Measurements from ENCODE around the gene MRPL40.
A peak's percentile ranks its signal among the peaks of the same experiment; 100 is the strongest.

MRPL40 gene

DNA sequence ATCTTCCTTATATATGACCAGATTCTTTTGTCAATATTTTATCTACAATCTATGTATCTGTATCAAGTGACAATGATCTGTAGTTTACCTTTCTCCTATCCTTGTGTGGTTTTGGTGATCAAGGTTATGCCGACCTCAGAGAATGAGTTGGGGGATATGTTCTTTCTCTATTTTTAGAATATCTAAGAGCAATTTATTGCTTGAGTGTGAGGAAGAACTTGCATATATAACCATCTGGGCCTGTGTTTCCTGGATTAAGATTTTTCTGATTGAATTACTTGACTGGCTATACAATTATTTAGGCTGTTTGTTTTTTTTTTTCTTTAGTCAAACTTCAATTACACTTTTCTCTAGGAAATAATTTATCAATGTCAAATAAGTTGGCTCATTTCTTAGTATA is 29.2 kb downstream of the MRPL40 start:
- DNase-seq (ENCODE audit: low read depth in 2 of 2), result no peak

GRCh38 chr22:19463008-19463407 is 30.7 kb downstream of the MRPL40 start:
- DNase-seq (ENCODE audit: low read depth in 2 of 2), result no peak

GRCh38 chr22:19463491-19464469 is 31.4 kb downstream of the MRPL40 start:
- no peak for DNase-seq (ENCODE audit: low read depth in 2 of 2)

DNA sequence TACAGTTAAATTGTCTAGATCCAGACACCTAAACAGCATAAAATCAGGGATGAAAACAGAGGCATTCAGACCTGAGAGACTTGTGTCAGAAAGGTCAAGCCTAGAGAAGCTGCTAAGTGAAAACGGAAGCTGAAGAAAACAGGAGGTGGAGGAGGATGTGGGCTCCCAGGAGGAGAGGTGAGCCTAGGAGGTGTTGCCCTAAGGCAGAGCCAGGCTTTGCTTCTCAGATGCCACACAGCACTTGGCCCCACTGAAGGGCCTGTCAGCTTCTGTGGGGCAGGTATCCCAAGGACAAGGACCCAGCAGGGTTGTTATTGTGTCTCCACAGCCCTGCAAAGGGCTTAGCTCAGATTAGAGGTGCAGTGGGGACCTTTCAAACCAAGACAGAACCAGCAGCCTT is 32.2 kb downstream of the MRPL40 start:
- DNase-seq (ENCODE audit: low read depth in 2 of 2), result no peak

DNA sequence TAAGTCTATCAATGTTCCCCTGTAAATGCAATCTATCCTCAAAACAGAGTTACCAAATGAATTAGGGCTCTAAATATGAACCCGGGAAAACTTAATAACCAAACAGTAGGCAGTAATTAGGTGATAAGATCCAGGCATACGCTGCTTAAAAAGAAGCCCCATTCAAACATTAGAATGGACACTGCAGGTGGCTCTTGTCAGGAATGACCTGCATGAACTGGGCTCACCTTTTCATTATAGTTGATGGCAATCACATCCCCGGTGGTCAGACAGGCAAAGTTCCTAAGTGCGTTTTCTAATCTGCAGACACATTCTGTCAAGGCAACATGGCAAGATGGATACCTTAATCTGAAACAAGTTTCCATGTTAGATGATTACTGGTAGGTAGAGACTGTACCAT is 32.6 kb downstream of the MRPL40 start:
- no peak for DNase-seq (ENCODE audit: low read depth in 2 of 2)

- DNase-seq (ENCODE audit: low read depth in 2 of 2), result no peak
Observed at GRCh38 chr22:19466126-19466716, 33.9 kb downstream of the MRPL40 start.

GRCh38 chr22:19466848-19467752 is 34.8 kb downstream of the MRPL40 start:
- no peak for DNase-seq (ENCODE audit: low read depth in 2 of 2)

DNA sequence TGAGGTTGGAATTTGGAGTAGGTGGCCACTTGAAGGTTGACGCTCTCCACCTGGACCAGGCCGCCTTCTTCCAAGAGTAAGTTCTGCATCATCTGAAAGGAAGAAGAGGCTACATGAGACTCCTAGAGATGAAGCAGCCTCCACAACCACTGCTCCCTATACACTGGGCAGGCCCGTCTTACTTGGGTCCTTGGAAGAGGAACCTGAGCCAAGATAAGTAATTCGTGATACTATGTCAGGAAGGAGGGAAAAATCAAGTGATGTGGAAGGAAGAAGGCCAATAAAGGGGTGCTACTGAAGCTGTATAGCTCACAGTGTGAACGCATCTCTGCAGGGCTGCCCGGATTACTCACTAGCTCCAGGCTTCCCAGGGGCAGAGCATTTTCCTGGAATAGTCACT is 35.6 kb downstream of the MRPL40 start:
- DNase-seq (ENCODE audit: low read depth in 2 of 2), result no peak

DNA sequence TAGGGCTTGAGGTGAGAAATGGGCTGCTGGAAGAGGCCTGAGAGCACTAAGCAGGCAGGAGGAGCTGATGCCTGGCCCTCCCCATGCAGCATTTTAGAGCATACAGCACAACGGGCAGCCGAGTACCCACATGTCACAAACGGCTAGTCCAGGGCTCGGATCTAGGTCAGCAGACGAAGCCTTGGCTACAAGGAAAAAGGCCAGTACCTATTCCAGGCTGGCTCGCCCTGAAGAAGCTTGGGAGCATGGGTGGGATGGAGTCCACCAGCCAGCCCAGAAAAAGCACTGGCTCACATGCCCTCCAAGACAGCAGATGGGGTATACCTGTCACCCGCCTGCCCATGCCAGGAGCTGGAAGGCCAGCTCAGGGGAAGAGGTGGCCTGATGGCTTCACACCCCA is 37.1 kb downstream of the MRPL40 start:
- no peak for DNase-seq (ENCODE audit: low read depth in 2 of 2)

GRCh38 chr22:19470010-19470409 is 37.7 kb downstream of the MRPL40 start:
- DNase-seq (ENCODE audit: low read depth in 2 of 2), result no peak

DNA sequence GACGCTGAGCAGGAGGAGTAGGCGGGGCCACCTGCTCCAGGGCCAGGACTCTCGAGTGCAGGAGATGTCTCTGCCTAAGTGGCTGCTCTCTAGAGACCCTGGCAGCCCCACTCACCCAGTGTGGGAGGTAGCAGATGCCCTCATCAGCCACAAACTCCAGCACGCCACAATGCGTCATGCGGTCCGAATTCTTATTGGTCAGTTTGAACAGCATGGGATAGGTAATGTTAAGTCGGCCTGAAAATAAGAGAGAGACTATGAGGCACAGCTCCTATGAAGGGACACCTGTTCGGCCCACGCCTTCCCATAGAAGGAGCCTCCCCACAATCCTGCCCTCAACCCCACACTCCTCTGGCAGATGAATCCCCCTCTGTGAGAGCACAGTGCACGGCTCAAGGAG is 39.2 kb downstream of the MRPL40 start:
- DNase-seq (ENCODE audit: low read depth in 2 of 2), result no peak

DNA sequence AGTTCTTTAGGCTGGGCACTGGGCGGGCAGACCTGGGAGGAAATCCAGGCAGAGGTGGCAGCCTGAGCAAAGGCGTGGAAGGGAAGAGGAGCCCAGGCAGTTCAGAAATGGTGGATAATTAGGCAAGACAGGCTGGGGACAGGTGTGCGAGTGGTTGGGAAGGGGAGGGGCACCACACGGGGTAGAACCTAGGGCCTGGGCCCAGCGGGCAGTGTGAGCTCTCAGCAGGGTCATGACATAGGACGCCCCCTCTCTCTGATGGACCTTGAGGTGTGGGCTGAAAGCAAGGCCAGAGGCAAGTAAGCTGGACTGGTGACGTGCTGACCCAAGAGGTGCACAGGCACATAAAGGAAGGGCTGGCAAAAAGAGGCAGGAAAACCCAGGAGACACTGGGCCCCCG is 39.9 kb downstream of the MRPL40 start:
- DNase-seq (ENCODE audit: low read depth in 2 of 2), result no peak

- no peak for DNase-seq (ENCODE audit: low read depth in 2 of 2)
Observed at GRCh38 chr22:19473578-19473977, 41.2 kb downstream of the MRPL40 start.

- no peak for DNase-seq (ENCODE audit: low read depth in 2 of 2)
Observed at GRCh38 chr22:19476023-19476422, 43.7 kb downstream of the MRPL40 start.

- no peak for DNase-seq (ENCODE audit: low read depth in 2 of 2)
Observed at GRCh38 chr22:19477321-19478044, 45.1 kb downstream of the MRPL40 start.

DNA sequence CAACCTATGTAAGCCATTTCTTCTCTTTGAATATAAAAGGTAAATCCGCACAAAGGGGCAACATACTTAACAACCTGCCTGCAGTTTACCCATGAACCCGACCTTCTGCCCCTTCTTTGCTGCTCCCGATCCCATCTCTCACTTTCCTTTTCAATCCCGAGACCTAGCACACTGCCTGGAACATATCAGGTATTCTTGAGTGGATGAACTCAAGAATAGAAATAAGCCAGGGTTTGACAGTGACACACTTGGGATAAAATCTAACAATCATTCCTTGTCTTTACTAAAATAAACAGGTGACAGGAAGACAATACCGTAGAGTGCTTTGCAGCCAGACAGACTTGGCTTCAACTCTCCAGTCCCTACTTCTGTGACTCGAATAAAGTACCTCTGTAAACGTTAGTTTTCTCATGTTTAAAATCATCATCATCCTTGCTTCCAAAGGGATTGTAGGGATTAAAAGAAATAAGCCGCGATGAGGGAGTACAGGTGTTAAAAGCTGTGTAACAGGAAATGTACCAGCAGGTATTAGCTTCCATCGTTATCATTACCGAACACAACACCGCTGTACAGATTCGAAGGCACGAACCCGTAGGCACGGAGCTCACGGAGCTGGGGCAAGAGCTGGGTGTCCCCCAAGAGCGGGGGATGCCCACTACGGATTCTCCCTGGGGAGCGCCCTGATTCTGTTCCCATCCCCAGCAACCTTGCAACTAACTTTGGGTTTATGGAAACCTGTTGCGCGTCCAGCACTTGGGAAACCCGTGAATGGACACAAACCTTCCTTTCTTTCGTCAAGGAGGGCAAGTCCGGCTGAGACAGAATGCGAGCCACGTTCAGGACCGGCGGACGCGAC is 45.9 kb downstream of the MRPL40 start:
- DNase-seq (ENCODE audit: low read depth in 2 of 2), result no peak

- peak; percentile 53 to 57 for DNase-seq (ENCODE audit: low read depth in 2 of 2)
Observed at GRCh38 chr22:19478901-19479354, 46.6 kb downstream of the MRPL40 start, which contains the start of gene UFD1. UFD1 (minus strand) TSS chr22:19479193; CDS start chr22:19479085, 108 bp downstream.

GRCh38 chr22:19479355-19480172 is 47.2 kb downstream of the MRPL40 start, which contains the start of gene CDC45:
CDC45 (plus strand) TSS chr22:19479920; CDS start chr22:19479969, 49 bp downstream.
- peak; percentile 86 for DNase-seq (ENCODE audit: low read depth in 2 of 2)

- DNase-seq (ENCODE audit: low read depth in 2 of 2), result no peak
Observed at GRCh38 chr22:19480173-19480568, 47.8 kb downstream of the MRPL40 start.
